CD4-positive, alpha-beta memory T cell (primary cell): ENCODE data around the gene TTLL11. TPM values are rescaled to one million over a fixed set of nuclear protein-coding genes. Genes with fewer than 3 reads are reported as not detected.

Experiments
- CTCF ChIA-PET: fragments of 350-600 bp; sonication (Branson Sonifier 250); formaldehyde crosslinking; loops from one replicate; lab custom pipeline; 2021; ENCODE audit warnings: inconsistent platforms; ENCODE audit not compliant: partially characterized antibody; lab: Charles Lee
- POLR2A ChIA-PET: fragments of 350-600 bp; sonication (Branson Sonifier 250); formaldehyde crosslinking; loops from one replicate; lab custom pipeline; 2021; ENCODE audit not compliant: partially characterized antibody; lab: Charles Lee
- DNase-seq, 5 donors: peaks; one replicate each; pipeline versions ENCODE4 v3.0.0 to v3.0.0-alpha.2; 2020 to 2022; ENCODE audit warnings: mixed read lengths in 1 of 5
- H3K27ac ChIP-seq: one replicate; pipeline ENCODE4 v1.7.0; 2013; ENCODE audit warnings: low read depth, low read length
- H3K27me3 ChIP-seq: 2 replicates; pipeline ENCODE4 v1.7.0; 2013; ENCODE audit warnings: mild to moderate bottlenecking, low read length, moderate library complexity; ENCODE audit not compliant: insufficient read depth
- H3K36me3 ChIP-seq: 2 replicates; pipeline ENCODE4 v1.7.0; 2013; ENCODE audit warnings: mild to moderate bottlenecking, low read length, moderate library complexity; ENCODE audit not compliant: insufficient read depth
- H3K4me1 ChIP-seq: 2 replicates; pipeline ENCODE4 v1.7.0; 2013; ENCODE audit warnings: mild to moderate bottlenecking, low read length, moderate library complexity; ENCODE audit not compliant: insufficient read depth
- H3K4me3 ChIP-seq, 2 donors: one replicate each; pipeline ENCODE4 v1.7.0; 2013; ENCODE audit warnings: low read length in 2 of 2, mild to moderate bottlenecking in 1 of 2
- H3K9me3 ChIP-seq, 2 donors: one replicate each; pipeline ENCODE4 v1.7.0; 2013; ENCODE audit warnings: low read length in 2 of 2, control low read depth in 1 of 2; ENCODE audit not compliant: control insufficient read depth in 1 of 2
- H3K27ac Mint-ChIP-seq, 7 donors: one replicate each; pipeline ENCODE4 v1.8.0; 2020 to 2021; ENCODE audit warnings: mixed read lengths in 7 of 7, mild to moderate bottlenecking in 6 of 7, inconsistent platforms in 3 of 7, moderate library complexity in 3 of 7
- H3K27me3 Mint-ChIP-seq, 2 donors: one replicate each; pipeline ENCODE4 v1.8.0; 2020 to 2021; ENCODE audit warnings: mixed read lengths in 2 of 2
- H3K36me3 Mint-ChIP-seq, 2 donors: one replicate each; pipeline ENCODE4 v1.8.0; 2020 to 2021; ENCODE audit warnings: mixed read lengths in 2 of 2, inconsistent platforms in 1 of 2, mild to moderate bottlenecking in 1 of 2
- H3K4me1 Mint-ChIP-seq, 4 donors: one replicate each; pipeline ENCODE4 v1.8.0; 2020 to 2021; ENCODE audit warnings: mixed read lengths in 4 of 4, mild to moderate bottlenecking in 1 of 4
- H3K4me3 Mint-ChIP-seq, 8 donors: one replicate each; pipeline ENCODE4 v1.8.0; 2020 to 2021; ENCODE audit warnings: mixed read lengths in 8 of 8, mild to moderate bottlenecking in 7 of 8, moderate library complexity in 6 of 8, inconsistent platforms in 3 of 8
- H3K9me3 Mint-ChIP-seq, 8 donors: one replicate each; pipeline ENCODE4 v1.8.0; 2020 to 2021; ENCODE audit warnings: mixed read lengths in 8 of 8, mild to moderate bottlenecking in 5 of 8, inconsistent platforms in 3 of 8, moderate library complexity in 1 of 8
- intact Hi-C: fragments of 100-400 bp; cut with micrococcal nuclease; formaldehyde crosslinking; loops from one replicate; pipeline ENCODE4 v1.15.1; 2023
- polyA plus RNA-seq, 2 donors: library from polyadenylated mRNA; unstranded; fragments of 300-500 nt; fragmentation: Illumina TruSeq; gene quantifications; one replicate each; pipeline ENCODE4 v1.2.3, GENCODE V29; 2021
- total RNA-seq, 2 experiments: library from RNA; stranded (reverse); gene quantifications; one replicate each; pipeline ENCODE4 v1.2.3, GENCODE V29; 2021

Gene TTLL11
- total RNA-seq = 1 to 10 TPM; 2.9 to 3.2 TPM
- 1 to 10 TPM; 2.7 to 7.8 TPM for polyA plus RNA-seq

DNA sequence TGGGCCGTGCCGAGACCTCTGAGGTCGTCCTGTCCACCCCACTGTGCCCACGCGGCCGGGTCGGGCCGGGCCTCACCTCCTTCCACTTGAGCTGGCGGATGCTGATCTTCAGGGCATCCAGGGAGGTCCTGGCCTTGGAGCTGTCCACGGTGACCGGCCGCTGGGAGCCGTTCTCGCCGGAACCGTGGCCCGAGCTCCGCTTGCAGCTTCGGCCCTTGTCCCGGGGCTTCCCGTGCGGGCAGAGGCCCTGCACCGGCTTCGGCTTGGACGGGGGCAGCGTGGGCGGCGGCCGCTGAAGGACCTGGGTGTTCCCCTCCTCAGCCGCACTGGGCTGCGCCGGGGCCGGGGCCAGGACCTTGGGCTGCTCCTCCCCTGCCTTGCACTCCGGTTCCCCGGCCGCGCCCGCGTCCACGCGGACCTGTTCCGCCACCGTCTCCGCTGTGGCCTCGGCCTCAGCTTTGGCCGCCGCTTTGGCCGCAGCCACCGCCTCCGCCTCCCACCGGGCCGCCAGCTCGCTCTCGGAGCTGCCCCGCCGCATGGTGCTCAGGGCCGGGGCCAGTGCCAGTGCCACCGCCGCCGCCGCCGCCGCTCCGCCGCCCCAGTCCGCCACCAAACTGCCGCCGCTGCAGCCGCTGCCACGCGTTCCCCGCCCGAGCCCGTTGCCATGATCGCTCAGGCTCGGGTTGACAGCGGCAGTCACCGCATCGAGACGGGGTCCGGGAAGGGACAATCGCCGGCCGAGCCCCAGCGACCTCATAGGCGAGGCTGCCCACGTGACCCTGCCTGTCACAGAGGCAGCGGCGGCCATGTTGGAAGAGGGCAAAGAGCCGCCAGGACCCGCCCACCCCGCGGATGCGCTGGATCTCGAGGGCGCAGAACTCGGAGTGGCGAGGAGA, at the start of gene TTLL11:
TSS of gene TTLL11 (minus strand) at position 698 of the 896 bp plus-strand sequence. CDS start at position 538, 160 bp downstream.
- POLR2A ChIA-PET = interaction anchor here (0.9 kb wide), 1 partner anchor 172 kb away, joined by 3 read pairs; the partner anchor contains the start of genes MRRF and RBM18
- no peaks in the 10 kb centered on the region for H3K27me3 ChIP-seq
- CTCF ChIA-PET = interaction anchor here (1.1 to 7.1 kb wide), 4 partner anchors 30 to 260 kb away, joined by 3 to 160 read pairs (median 5); no protein-coding TSS in a partner anchor
- peak within 1 kb of the TSS; percentile 48 for H3K27ac ChIP-seq
- intact Hi-C loops = loop anchor here (1.0 kb wide), 3 partner anchors 66 to 735 kb away; partner anchors contain the start of genes MORN5, MRRF, NDUFA8 and PDCL
- Mint-ChIP-seq H3K4me1 (peaks cover 34 to 57% (median 39%) of the 10 kb centered on the region in 4 donors), H3K36me3 (peaks cover 4 to 10% of the 10 kb centered on the region in 2 donors), H3K4me3 (peak within 1 kb of the TSS; percentile 87 to 97 (median 93)), H3K27me3 (peaks cover 0 to 3% of the 10 kb centered on the region in 2 donors), H3K9me3 (no peaks in the 10 kb centered on the region), H3K27ac (peak within 1 kb of the TSS; percentile 63 to 94 (median 88))
- H3K9me3 ChIP-seq = no peaks in the 10 kb centered on the region
- DNase-seq = peak; percentile 95 to 97 (median 96)
- no peaks in the 10 kb centered on the region for H3K36me3 ChIP-seq
- peak within 1 kb of the TSS; percentile 56 to 62 for H3K4me3 ChIP-seq
- peaks cover 30% of the 10 kb centered on the region for H3K4me1 ChIP-seq

- H3K9me3 ChIP-seq = no peaks in the 10 kb centered on the region
- Mint-ChIP-seq H3K27ac (peak overlapping the region in 1 of 7 donors; percentile 70), H3K27me3 (no peaks in the 10 kb centered on the region), H3K4me1 (peaks cover 0 to 5% (median 0%) of the 10 kb centered on the region in 4 donors), H3K9me3 (no peaks in the 10 kb centered on the region), H3K36me3 (peaks cover 33 to 52% of the 10 kb centered on the region in 2 donors), H3K4me3 (no peak overlapping the region)
- intact Hi-C loops = no loop called here
- POLR2A ChIA-PET = interaction anchor here (1.1 kb wide), 1 partner anchor 10 kb away, joined by 5 read pairs; no protein-coding TSS in a partner anchor
- H3K27me3 ChIP-seq = no peaks in the 10 kb centered on the region
- H3K4me1 ChIP-seq = no peaks in the 10 kb centered on the region
- no peak overlapping the region for H3K4me3 ChIP-seq
- DNase-seq = no peak
- no peak overlapping the region for H3K27ac ChIP-seq
- peaks cover 22% of the 10 kb centered on the region for H3K36me3 ChIP-seq
- CTCF ChIA-PET = no interaction called here
Observed at GRCh38 chr9:122141671-122142070, 48.6 kb upstream of the TTLL11 start.

- no peak overlapping the region for H3K4me3 Mint-ChIP-seq
- Histone ChIP-seq H3K4me1 (no peaks in the 10 kb centered on the region), H3K4me3 (no peak overlapping the region), H3K9me3 (no peaks in the 10 kb centered on the region), H3K27ac (no peak overlapping the region), H3K36me3 (peaks cover 20% of the 10 kb centered on the region), H3K27me3 (no peaks in the 10 kb centered on the region)
- H3K27ac Mint-ChIP-seq = no peak overlapping the region
- intact Hi-C loops = no loop called here
- no peak for DNase-seq
- peaks cover 28 to 44% of the 10 kb centered on the region in 2 donors for H3K36me3 Mint-ChIP-seq
- no peaks in the 10 kb centered on the region for H3K9me3 Mint-ChIP-seq
- ChIA-PET CTCF (interaction anchor here (9.1 kb wide), 1 partner anchor 17 kb away, joined by 47 read pairs; no protein-coding TSS in a partner anchor), POLR2A (no interaction called here)
- peaks cover 0 to 5% (median 0%) of the 10 kb centered on the region in 4 donors for H3K4me1 Mint-ChIP-seq
- H3K27me3 Mint-ChIP-seq = no peaks in the 10 kb centered on the region
Observed at GRCh38 chr9:122140368-122141193, 47.5 kb upstream of the TTLL11 start.

- no peaks in the 10 kb centered on the region for H3K9me3 Mint-ChIP-seq
- ChIA-PET POLR2A (no interaction called here), CTCF (interaction anchor here (1.2 to 9.1 kb wide), 2 partner anchors 15 to 16 kb away, joined by 3 to 47 read pairs; no protein-coding TSS in a partner anchor)
- H3K4me3 ChIP-seq = no peak overlapping the region
- intact Hi-C loops = no loop called here
- DNase-seq = no peak
- peaks cover 14 to 25% of the 10 kb centered on the region in 2 donors for H3K36me3 Mint-ChIP-seq
- no peak overlapping the region for H3K27ac ChIP-seq
- no peaks in the 10 kb centered on the region for H3K27me3 Mint-ChIP-seq
- H3K27ac Mint-ChIP-seq = no peak overlapping the region
- no peaks in the 10 kb centered on the region for H3K4me1 Mint-ChIP-seq
- no peaks in the 10 kb centered on the region for H3K9me3 ChIP-seq
- no peaks in the 10 kb centered on the region for H3K27me3 ChIP-seq
- peaks cover 2% of the 10 kb centered on the region for H3K36me3 ChIP-seq
- H3K4me3 Mint-ChIP-seq = no peak overlapping the region
- H3K4me1 ChIP-seq = no peaks in the 10 kb centered on the region
Observed at GRCh38 chr9:122138560-122139268, 45.6 kb upstream of the TTLL11 start.

GRCh38 chr9:122135529-122135859, 42.4 kb upstream of the TTLL11 start:
- Histone ChIP-seq H3K27me3 (no peaks in the 10 kb centered on the region), H3K9me3 (no peaks in the 10 kb centered on the region), H3K27ac (no peak overlapping the region), H3K4me3 (no peak overlapping the region), H3K4me1 (no peaks in the 10 kb centered on the region), H3K36me3 (no peaks in the 10 kb centered on the region)
- H3K27ac Mint-ChIP-seq = no peak overlapping the region
- no peaks in the 10 kb centered on the region for H3K4me1 Mint-ChIP-seq
- intact Hi-C loops = no loop called here
- H3K9me3 Mint-ChIP-seq = no peaks in the 10 kb centered on the region
- ChIA-PET CTCF (interaction anchor here (9.1 kb wide), 1 partner anchor 12 kb away, joined by 47 read pairs; no protein-coding TSS in a partner anchor), POLR2A (no interaction called here)
- H3K27me3 Mint-ChIP-seq = peaks cover 0 to 4% of the 10 kb centered on the region in 2 donors
- H3K36me3 Mint-ChIP-seq = no peaks in the 10 kb centered on the region
- no peak overlapping the region for H3K4me3 Mint-ChIP-seq
- DNase-seq = no peak

GRCh38 chr9:122134822-122135528, 41.9 kb upstream of the TTLL11 start:
- H3K27ac Mint-ChIP-seq = no peak overlapping the region
- H3K9me3 Mint-ChIP-seq = no peaks in the 10 kb centered on the region
- POLR2A ChIA-PET = no interaction called here

More at GRCh38 chr9:122134822-122135528, 41.9 kb upstream of the TTLL11 start:
- intact Hi-C loops = no loop called here
- H3K27me3 Mint-ChIP-seq = peaks cover 0 to 4% of the 10 kb centered on the region in 2 donors
- no peaks in the 10 kb centered on the region for H3K9me3 ChIP-seq
- no peaks in the 10 kb centered on the region for H3K4me1 Mint-ChIP-seq
- H3K4me3 Mint-ChIP-seq = no peak overlapping the region
- CTCF ChIA-PET = interaction anchor here (2.1 to 9.1 kb wide), 2 partner anchors 11 to 36 kb away, joined by 5 to 47 read pairs; no protein-coding TSS in a partner anchor
- DNase-seq = no peak
- no peak overlapping the region for H3K4me3 ChIP-seq
- no peak overlapping the region for H3K27ac ChIP-seq
- H3K36me3 ChIP-seq = no peaks in the 10 kb centered on the region
- no peaks in the 10 kb centered on the region for H3K4me1 ChIP-seq
- H3K36me3 Mint-ChIP-seq = no peaks in the 10 kb centered on the region
- no peaks in the 10 kb centered on the region for H3K27me3 ChIP-seq
